Fibroblast of skin of back (primary cell): ENCODE results near the gene ARL11.

Experiments used
- DNase-seq: peaks from one replicate; pipeline ENCODE4 v3.0.0-alpha.2; 2013

ARL11 gene

GRCh38 chr13:49615836-49616675, 12.3 kb upstream of the ARL11 start:
- DNase-seq = peak; percentile 21

- no peak for DNase-seq
Measured at GRCh38 chr13:49616676-49617065, 11.6 kb upstream of the ARL11 start.

- DNase-seq = no peak
Measured at GRCh38 chr13:49620170-49620621, 8.1 kb upstream of the ARL11 start.

GRCh38 chr13:49622174-49622946, 5.9 kb upstream of the ARL11 start:
- no peak for DNase-seq

GRCh38 chr13:49624229-49624628, 4.1 kb upstream of the ARL11 start:
- DNase-seq = no peak

- no peak for DNase-seq
Measured at GRCh38 chr13:49625392-49626079, 2.8 kb upstream of the ARL11 start.

- DNase-seq = no peak
Measured at GRCh38 chr13:49629196-49629938, 1.1 kb downstream of the ARL11 start.

- DNase-seq = no peak
Measured at GRCh38 chr13:49629947-49630346, 1.6 kb downstream of the ARL11 start.

- DNase-seq = no peak
Measured at GRCh38 chr13:49630580-49630979, 2.3 kb downstream of the ARL11 start.

GRCh38 chr13:49632156-49632555, 3.8 kb downstream of the ARL11 start:
- DNase-seq = no peak

GRCh38 chr13:49633710-49634109, 5.4 kb downstream of the ARL11 start:
- DNase-seq = no peak

- peak; percentile 49 for DNase-seq
Measured at GRCh38 chr13:49635599-49636433, 7.5 kb downstream of the ARL11 start.

GRCh38 chr13:49636705-49637104, 8.4 kb downstream of the ARL11 start:
- DNase-seq = no peak

- no peak for DNase-seq
Measured at GRCh38 chr13:49638030-49638743, 9.9 kb downstream of the ARL11 start.

- DNase-seq = no peak
Measured at GRCh38 chr13:49638744-49639072, 10.4 kb downstream of the ARL11 start.

GRCh38 chr13:49641801-49642291, 13.5 kb downstream of the ARL11 start:
- DNase-seq = peak; percentile 34

GRCh38 chr13:49643035-49643646, 14.8 kb downstream of the ARL11 start:
- no peak for DNase-seq

- DNase-seq = no peak
Measured at GRCh38 chr13:49645451-49645850, 17.1 kb downstream of the ARL11 start.

- no peak for DNase-seq
Measured at GRCh38 chr13:49646688-49647087, 18.4 kb downstream of the ARL11 start.

GRCh38 chr13:49649244-49649962, 21.1 kb downstream of the ARL11 start:
- DNase-seq = peak; percentile 52
